ENCODE results near the gene TGM1.
"Not testable (repeated sequence)": the region's sequence is repeated elsewhere in the genome, so short reads cannot be mapped to it uniquely, and the experiment has no call there.

The TGM1 gene

DNA sequence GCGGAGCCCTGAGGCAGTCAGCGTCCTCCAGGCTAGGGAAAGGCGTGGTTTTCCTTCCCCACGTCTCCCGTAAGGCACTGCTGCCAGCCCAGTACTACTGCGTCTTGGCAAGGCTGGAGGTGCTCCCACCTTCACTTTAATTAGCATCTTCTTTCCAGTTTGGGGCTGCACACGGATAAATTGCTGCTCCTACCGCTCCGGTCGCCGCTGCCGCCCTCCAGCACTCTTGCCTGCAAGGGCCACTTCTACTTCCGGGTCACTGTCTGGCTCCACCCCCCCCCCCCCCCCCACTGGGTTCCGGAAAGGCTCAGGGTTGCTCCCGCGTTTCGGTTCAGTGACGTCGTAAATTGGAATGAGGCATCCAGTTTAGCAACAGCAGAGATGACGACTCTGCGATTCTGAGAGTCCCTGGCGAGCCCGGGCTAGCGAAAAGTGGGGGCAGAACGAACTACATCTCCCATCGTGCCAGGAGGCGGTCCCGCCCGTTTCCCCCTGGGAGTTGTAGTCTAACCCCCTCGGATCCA lies 30.8 kb downstream of the TGM1 start, which contains the start of gene NEDD8:
NEDD8 (minus strand) TSS at position 247 of the 524 bp plus-strand sequence; CDS start at position 147, 100 bp downstream.
- peak; percentile 90 for DNase-seq

DNA sequence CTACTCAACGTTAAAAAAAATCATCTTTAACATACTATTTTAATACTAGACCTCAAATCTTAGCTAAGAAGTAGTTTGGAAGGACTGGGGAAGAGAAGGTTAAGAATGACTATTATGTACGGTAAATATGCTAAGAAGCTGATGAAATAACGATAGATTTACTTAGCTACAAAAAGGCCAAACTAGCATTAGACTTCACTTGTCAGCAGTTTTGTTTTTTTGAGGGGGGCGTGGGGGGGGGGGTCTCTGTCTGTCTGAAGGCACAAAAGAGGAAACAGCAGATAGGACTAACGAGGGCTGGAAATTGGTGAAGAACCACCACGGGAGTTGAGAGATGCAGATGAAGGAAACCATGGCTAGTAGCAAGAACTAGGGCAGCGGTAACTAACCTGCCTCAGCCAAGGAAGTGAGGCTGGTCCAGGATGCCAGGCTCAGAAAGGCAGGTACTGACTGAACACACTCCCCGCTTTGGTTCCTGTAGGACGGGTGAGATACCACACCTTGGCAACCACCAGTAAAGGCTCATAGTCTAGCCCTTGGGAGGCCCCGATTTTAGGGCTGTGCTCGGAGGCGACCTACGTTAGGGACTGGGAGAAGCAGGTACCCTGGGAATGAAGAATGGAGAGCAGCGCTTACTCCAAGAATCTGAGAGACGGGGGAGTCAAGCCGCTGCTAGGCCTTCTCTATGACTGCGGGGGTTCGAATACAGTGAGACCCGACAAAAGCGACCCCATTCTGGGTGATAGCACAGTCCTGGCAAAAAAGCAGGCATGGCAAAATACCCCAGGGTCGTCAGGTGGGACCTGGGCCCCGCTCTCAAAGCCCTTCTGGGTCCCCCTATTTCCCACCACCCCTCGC lies 31.5 kb downstream of the TGM1 start:
- peak; percentile 12 for DNase-seq

DNA sequence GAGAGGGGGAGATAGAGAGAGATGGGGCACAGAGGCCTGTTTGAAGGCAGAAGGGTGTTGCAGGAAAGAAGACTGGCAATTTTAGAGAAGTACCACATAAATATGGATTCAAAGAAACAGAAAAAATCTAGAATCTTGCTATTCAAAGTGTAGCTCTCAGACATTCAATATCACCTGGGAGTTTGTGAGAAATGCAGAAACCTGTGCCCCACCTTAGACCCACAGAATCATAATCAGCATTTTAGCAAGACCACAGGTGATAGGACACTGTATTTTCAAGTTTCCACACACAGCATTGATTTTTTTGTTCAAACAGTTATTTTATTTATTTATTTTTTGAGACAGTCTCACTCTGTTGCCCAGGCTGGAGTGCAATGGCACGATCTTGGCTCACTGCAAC lies 34.1 kb downstream of the TGM1 start:
- no peak for DNase-seq

DNA sequence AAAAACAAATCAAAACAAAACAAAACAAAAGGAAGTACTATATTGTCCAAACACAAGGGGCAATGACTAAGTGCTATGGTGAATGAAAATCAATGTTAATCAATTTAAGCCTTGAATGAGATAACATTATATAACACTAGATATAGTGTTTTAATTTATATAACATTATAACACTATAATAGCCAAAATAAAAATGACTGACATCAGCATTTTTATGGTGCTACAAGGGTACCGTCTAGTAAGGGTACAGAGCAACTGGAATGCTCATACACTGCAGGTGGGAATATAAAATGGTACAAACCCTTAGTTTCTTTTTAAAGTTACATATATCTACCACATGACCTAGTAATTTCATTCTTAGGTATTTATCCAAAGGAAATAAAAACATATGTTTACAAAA lies 36.5 kb downstream of the TGM1 start:
- no peak for DNase-seq

DNA sequence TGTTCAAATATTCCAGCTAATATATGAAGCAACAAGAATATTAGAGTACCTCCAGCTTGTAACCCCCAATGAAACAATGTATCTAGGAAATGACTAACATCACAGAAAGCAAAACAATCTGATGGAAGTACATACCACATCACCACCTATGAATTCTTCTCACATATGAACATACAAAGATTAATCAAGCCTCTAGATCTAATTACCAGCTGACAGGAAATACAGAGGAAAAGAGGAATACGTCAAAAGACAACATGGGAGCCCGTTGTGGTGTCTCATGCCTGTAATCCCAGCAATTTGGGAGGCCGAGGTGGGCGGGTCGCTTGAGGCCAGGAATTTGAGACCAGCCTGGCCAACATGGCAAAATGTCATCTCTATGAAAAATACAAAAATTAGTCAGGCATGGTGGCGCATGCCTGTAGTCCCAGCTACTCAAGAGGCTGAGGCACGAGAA lies 38.3 kb downstream of the TGM1 start:
- DNase-seq, result no peak

DNA sequence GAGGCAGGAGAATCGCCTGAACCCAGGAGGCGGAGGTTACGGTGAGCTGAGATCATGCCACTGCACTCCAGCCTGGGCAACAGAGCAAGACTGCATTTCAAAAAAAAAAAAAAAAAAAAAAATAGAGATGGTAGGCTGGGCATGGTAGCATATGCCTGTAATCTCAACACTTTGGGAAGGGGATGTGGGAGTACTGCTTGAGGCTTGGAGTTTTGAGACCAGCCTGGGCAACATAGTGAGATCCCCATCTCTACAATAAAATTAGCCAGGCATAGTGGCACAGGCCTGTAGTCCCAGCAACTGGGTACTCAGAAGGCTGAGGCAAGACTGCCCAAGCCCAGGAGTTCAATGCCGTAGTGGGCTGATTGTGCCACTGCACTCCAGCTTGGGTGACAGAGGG lies 40.0 kb downstream of the TGM1 start:
- not testable (repeated sequence) for DNase-seq

DNA sequence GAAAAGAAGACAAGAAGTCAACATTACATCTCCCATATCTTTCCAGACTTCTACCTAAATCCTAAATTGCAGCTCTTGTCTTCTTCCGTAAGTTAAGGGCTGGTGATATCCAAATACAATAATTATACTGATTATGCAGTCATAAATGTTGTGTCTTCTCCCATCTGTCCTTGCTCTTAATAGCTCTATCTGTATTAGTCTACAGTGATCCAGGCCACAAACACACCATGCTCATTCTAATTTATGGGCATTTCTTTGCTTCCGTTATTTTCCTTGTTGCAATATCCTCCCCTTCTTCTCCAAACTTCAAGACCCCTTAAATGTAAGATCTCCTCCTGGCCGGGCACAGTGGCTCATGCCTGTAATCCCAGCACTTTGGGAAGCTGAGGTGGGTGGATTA lies 43.5 kb downstream of the TGM1 start:
- no peak for DNase-seq

DNA sequence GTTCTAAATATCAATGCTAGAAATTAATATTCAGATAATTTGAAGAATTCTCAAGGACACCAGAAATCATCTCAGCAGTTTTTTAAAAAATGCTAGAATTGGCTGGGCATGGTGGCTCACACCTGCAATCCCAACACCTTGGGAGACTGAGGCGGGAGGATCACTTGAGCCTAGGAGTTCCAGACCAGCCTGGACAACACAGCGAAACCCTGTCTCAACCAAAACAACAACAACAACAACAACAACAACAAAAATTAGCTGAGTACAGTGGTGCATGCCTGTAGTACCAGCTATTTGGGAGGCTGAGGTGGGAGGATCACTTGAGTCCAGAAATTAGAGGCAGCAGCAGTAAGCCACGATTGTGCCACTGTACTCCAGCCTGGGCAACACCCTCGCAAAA lies 43.9 kb downstream of the TGM1 start:
- DNase-seq, result no peak

DNA sequence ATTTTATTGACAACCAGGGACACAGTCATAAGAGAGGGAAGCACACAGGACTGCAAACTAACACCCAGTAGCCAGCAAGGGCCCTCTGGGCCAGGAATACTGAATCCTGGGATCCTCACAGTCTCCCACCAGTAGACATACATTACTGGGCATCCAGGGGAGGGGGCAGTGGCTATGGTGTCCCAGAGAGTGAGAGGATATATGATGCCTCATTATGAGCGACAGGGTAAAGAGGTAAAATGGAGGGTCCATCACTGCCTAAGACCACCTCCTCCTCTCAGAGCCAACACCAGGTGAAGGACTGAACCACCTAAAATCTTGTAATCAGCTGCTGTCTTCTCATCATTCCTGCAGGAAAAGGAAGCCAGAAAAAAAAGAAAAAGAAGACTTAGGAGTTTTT lies 46.1 kb downstream of the TGM1 start:
- DNase-seq, result not testable (repeated sequence)

DNA sequence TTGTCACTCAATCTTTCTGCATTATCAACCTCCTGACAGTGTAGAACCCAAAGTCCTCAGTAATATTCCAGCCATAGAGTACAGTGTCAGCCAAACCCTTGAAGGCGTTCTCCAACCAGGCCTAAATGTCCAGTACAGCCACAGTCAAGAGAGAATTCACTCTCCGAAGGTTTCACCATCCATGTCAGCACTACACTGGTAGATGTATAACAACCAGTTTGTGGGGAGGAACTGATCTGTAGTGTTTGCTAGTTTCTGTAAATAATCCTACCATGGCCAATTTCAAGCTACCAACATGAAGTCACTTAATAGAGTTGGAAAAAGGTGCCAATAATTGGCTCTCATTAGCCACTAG lies 46.7 kb downstream of the TGM1 start:
- no peak for DNase-seq

DNA sequence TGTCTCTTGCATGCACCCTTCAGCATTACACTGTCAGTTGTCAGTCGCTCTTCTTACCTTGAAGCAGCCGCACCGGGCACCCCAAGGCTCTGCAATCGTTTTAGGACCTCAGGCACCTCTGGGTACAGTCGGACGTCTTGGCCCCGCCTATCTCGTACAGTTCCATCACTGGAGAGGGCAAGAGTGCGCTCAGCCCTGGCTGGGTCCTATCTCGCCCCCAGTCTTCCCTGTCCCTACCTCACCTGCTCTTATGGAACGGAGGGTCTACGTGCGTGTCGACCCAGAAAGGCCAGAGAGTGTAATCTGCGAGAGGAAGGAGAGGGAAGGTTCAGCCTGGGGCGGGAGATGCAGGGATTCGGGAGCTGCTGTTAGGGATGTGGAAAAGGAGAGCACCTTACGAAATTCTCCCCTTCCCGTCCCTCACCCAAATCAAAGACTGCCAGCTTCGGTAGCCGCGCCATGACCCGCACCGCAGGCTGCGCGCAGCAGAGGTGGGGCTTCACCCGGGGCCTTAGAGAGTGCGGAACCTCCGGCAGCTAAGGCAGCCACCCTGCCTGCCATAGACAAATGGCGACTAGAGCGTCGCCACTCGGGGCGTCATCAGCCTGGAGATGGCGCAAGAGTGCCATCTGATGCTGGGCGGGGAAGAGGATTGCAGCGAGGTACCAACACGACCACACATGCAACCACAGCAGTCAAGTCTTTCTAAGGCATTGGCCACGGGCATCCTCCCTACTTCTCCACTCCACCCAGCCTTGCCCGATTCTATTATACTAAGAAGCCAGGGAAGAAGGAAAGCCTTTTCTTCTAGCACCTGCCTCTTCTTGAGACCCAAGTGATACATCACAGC lies 47.3 kb downstream of the TGM1 start, which contains the start of gene MDP1:
MDP1 (minus strand) TSS at position 572 of the 850 bp plus-strand sequence; CDS start at position 461, 111 bp downstream.
- peak; percentile 89 for DNase-seq

DNA sequence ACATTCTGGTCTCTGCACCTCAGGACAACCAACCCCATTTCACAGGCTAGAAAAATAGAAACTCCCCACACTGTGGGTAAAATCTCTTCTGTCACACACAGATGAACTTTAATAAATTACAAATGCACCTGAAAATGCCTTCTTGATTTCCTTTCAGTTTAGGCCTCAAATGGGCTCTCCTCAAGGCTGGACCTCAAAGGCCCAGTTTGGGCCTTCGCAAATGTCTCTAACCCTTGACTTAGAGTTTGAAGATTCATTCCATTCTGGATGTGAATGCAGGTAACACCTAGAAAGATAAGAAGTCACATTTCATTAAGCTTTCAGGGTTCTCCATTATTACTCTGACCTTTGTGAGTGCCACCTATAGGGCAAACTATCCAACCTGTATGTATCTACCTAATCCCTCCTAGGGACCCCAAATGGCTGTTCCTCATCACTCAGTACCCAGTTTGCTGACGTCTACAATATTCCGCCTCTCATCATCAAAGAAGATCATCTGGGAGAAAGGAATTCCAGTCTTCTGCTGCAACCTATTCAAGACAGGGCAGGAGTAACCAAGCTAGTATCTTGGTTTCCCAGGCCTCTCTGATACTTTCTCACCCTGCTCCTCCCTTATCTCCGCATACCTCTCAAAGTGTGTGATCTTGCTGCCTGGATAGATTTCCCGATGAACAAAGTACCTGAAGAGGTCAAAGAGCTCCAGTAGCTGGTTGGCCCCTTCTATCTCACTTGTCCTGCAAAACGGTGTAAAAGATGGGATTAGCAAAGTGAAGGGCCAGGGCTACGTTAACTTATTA lies 48.9 kb downstream of the TGM1 start:
- DNase-seq, result no peak

DNA sequence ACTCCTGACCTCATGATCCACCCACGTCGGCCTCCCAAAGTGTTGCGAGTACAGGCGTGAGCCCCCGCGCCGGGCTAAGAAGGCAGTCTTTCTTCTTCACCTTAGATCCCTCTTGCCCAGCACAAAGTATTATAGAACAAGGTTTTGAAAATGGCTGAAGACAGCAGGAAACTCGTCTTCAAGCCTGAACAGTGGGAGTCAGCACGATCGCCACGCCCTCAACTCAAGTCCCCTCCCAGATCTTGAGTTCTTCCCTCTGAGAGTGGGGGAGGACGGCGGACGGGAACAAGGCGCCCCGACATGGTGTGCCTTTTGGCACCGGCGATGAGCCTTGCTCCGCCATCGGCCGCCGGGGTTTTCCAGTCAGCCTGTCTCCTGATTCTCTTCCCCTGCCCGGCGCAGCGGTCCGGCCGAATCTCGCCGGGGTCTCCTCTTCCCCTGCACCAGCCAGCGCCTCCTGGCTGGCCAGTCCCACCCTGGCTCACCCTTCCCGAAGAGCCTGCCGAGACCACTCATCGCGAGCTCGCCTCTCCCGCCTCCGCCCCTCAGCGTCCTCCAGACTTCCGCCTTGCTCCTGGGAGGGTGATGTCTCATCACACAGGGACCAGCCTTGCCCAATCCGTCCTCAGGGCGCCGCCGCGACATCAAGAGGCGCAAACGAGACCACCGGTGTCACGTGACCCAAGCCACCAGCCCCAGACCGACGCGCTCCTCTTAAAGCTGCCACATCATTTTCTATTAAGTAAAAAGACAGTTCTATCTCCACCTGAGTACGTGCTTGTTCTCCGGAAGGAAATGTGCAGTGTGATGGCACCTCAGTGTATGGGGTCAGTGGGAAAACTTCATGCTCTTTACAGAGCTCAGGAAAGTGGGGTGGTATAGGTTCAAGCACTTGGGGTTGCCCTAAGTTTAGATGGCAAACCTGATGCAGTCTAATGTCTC lies 49.8 kb downstream of the TGM1 start, which contains the start of gene CHMP4A:
CHMP4A (minus strand) TSS at position 565 of the 942 bp plus-strand sequence; CDS start at position 516, 49 bp downstream.
- peak; percentile 96 for DNase-seq

DNA sequence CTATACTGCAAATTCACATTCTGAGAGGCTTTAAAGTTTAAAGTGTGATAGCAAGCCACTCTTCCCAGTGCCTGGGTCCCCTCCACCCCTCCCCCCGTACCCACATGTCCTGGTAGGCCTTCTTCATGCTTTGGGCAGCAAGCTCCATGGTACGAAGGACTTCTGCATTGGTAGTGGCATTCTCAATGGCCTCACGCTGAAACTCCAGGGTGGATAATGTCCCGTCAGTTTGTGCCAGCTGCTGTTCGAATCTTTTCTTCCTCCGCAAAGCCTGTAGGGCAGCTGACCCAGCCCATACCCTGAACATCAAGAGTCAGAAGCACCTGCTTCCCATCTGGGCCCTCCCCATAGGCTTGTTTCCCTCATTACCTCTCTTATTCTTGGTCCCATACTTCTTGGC lies 51.7 kb downstream of the TGM1 start:
- no peak for DNase-seq

DNA sequence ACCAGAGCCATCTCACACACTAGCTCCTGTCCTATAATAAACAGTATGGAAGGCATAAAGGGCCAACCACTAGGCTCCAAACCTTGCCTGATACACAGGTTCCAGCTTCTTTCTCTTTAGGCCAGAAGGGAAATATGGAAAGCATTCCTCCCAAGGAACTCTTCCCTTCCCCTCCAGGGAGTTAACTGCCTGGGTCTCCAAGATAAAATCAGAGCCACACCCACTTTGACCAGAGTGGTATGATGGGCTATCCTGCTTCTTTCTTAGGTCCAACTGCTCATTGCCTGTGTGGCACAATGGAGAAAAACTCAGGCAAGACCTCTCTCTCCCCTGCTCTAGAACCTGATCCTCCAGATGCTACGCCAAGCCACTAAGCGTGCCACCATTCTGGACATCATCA lies 55.4 kb downstream of the TGM1 start:
- DNase-seq, result no peak

DNA sequence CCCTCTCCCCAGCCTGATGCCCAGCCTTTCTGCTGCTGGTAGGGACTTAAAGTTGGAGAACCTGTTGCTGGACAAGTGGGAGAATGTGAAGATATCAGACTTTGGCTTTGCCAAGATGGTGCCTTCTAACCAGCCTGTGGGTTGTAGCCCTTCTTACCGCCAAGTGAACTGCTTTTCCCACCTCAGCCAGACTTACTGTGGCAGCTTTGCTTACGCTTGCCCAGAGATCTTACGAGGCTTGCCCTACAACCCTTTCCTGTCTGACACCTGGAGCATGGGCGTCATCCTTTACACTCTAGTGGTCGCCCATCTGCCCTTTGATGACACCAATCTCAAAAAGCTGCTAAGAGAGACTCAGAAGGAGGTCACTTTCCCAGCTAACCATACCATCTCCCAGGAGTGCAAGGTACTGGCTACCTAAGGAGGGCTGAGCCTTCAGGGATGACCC lies 55.8 kb downstream of the TGM1 start:
- DNase-seq, result no peak

DNA sequence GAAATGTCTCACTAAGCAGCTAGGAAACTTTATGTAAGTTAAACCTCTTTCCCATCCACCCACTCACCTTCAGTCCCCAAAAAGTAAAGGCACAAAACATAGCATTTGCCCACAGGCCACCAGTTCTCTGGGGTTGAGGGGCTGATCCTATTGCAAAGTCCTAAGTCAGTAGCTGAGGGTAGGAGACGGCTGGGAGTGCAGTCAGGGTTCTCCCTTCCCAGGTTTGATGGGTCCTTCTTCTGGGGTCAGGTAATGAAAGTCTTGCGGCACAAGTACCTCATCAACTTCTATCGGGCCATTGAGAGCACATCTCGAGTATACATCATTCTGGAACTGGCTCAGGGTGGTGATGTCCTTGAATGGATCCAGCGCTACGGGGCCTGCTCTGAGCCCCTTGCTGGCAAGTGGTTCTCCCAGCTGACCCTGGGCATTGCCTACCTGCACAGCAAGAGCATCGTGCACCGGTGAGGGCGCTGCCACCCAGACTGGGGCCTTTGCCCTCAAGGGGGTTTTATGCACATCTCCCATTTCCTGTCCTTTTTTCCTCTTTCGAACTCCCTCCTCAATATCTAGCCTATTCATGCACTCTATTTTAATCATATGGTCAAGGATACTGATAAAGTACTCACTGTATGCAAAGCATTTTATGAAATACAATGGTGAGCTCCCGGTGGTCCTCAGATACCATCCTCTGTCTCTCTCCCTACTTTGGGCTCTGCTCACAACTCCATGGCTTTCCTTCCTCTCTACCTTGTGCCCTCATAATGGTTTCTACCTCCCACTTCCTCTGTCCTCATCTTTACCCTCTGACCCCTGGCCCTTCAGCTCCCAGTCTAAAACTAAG lies 56.5 kb downstream of the TGM1 start:
- DNase-seq, result no peak

DNA sequence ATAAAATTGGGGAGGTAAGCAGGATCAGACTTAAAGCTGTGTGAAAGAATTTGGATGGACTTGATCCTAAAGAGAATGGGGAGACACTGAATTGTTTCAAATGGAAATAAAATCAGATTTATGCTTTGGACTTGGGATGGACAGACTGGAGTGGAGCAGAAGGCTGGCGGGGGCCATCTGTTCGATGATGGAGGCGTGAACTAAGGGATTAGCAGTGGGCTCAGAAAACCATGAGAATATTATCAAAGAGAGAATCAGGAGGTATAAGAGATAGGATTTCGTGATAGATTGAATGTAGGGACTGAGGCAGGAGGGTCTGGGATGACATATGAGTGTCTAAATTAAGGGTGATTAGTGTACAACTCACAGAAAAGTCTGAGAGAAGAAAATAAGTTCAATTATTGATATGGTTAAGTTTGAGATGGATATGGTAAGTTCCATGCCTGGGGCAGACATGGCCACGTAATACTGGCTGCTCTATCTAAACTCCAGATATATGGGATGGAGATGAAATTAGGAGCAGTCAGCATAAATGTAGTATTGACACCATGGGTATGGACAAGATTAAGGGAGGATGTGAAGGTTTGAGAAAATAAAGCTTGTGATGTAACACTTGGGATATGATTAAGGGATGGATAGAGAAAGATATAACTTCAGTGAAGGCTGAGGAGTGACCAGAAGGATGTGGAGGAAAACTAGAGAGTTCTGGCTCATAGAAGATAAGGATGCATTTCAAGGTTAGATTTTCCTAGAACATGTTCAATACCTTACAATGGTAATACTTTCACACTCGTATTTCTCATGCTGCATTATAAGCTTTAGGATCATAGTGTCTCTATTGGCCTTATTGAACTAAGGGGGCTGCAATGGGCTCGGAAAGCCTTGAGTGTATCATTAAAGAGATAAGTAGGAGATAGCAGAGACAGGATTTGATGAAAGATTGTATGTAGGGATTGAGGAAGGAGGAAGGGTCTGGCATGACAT lies 58.5 kb downstream of the TGM1 start:
- DNase-seq, result no peak
